Esophagus squamous epithelium (tissue), 5 donors: Measurements from ENCODE around the gene MROH2B. TPM values are rescaled to one million over a fixed set of nuclear protein-coding genes. Genes with fewer than 3 reads are reported as not detected.
A peak's percentile ranks its signal among the peaks of the same experiment; 100 is the strongest.

Source experiments
- DNase-seq: peaks from one replicate; lab custom pipeline; 2025; lab: John Stamatoyannopoulos, UW
- H3K27ac ChIP-seq, 4 donors: fragments of 200-600 bp; sonication (generic); one replicate each; pipeline ENCODE4 v1.5.1; 2016 to 2019; ENCODE audit warnings: mild to moderate bottlenecking in 1 of 4
- H3K27me3 ChIP-seq, 4 donors: fragments of 200-600 bp; sonication (generic); 1 replicate in 3 of 4; 2 replicates in 1 of 4; pipeline versions ENCODE4 v1.5.1 to v1.6.0; 2017 to 2021; ENCODE audit warnings: antibody characterized with exemption in 1 of 4
- H3K36me3 ChIP-seq, 3 donors: fragments of 200-600 bp; sonication (generic); one replicate each; pipeline ENCODE4 v1.5.1; 2016 to 2019
- H3K4me1 ChIP-seq, 3 donors: fragments of 200-600 bp; sonication (generic); one replicate each; pipeline ENCODE4 v1.5.1; 2017 to 2019
- H3K4me3 ChIP-seq, 4 donors: fragments of 200-600 bp; sonication (generic); 1 replicate in 3 of 4; 2 replicates in 1 of 4; pipeline ENCODE4 v1.5.1; 2016 to 2019; ENCODE audit warnings: mild to moderate bottlenecking in 2 of 4, moderate library complexity in 1 of 4
- H3K9me3 ChIP-seq, 3 donors: fragments of 200-600 bp; sonication (generic); one replicate each; pipeline ENCODE4 v1.5.1; 2016 to 2019
- CTCF ChIP-seq, 6 experiments: fragments of 450-650 bp in 4 of 6; fragments of 200-600 bp in 2 of 6; sonication (generic) in 2 of 6; IDR thresholded peaks; one replicate each; pipeline ENCODE4 v1.5.1; 2016 to 2019; ENCODE audit warnings: antibody characterized with exemption in 6 of 6, mild to moderate bottlenecking in 4 of 6, moderate library complexity in 4 of 6
- POLR2A ChIP-seq, 4 donors: fragments of 450-650 bp; IDR thresholded peaks; one replicate each; pipeline ENCODE4 v1.6.1; 2017; ENCODE audit warnings: antibody characterized with exemption in 4 of 4, mild to moderate bottlenecking in 4 of 4, moderate library complexity in 3 of 4
- WGBS, 2 donors: methylation state at CpG; one replicate each; pipeline ENCODE4 v1.1.5; 2018; 5-methylcytosine and 5-hydroxymethylcytosine counted together
- intact Hi-C: fragments of 100-400 bp; cut with DNase I; formaldehyde crosslinking; loops from one replicate; pipeline ENCODE4 v1.15.0; 2022
- total RNA-seq, 4 donors: library from RNA; depleted of rRNA; stranded (reverse); fragments of >200 nt; gene quantifications; one replicate each; pipeline ENCODE4 v1.1.0, GENCODE V29; 2016
- donor health status: DM: yes; HTN: yes; CAD: no.

MROH2B gene
- total RNA-seq, 4 donors from 2014 or later, result not detected

GRCh38 chr5:40991168-40991980 lies 79.8 kb downstream of the MROH2B start:
- no peaks in the 10 kb centered on the region for H3K36me3 ChIP-seq
- no peak for DNase-seq
- intact Hi-C loops, result no loop called here
- WGBS, 2 donors, result 3 to 43% methylated on average over 2 of the region's 2 CpGs
- H3K9me3 ChIP-seq, result no peaks in the 10 kb centered on the region
- peak overlapping the region in 3 of 4 donors; percentile 59 to 90 (median 80) for H3K27ac ChIP-seq
- no peaks in the 10 kb centered on the region for H3K27me3 ChIP-seq
- H3K4me1 ChIP-seq, result peaks cover 0 to 23% (median 12%) of the 10 kb centered on the region in 3 donors
- no peak overlapping the region for H3K4me3 ChIP-seq
- TF ChIP-seq CTCF (IDR thresholded peaks at IDR 0.05), result no peak
- no peak for TF ChIP-seq POLR2A (IDR thresholded peaks at IDR 0.05)

GRCh38 chr5:40988746-40989510 lies 82.2 kb downstream of the MROH2B start:
- Histone ChIP-seq H3K4me3 (no peak overlapping the region), H3K27me3 (no peaks in the 10 kb centered on the region), H3K4me1 (peaks cover 0 to 23% (median 12%) of the 10 kb centered on the region in 3 donors), H3K36me3 (no peaks in the 10 kb centered on the region), H3K9me3 (no peaks in the 10 kb centered on the region), H3K27ac (no peak overlapping the region)
- DNase-seq, result no peak
- TF ChIP-seq CTCF (IDR thresholded peaks at IDR 0.05), result no peak
- TF ChIP-seq POLR2A (IDR thresholded peaks at IDR 0.05), result no peak
- WGBS, 2 donors, result 70 to 77% methylated on average over 8 of the region's 8 CpGs
- intact Hi-C loops, result no loop called here

GRCh38 chr5:40987349-40987748 lies 83.8 kb downstream of the MROH2B start:
- Histone ChIP-seq H3K36me3 (no peaks in the 10 kb centered on the region), H3K4me3 (no peak overlapping the region), H3K9me3 (no peaks in the 10 kb centered on the region), H3K27me3 (no peaks in the 10 kb centered on the region), H3K4me1 (peaks cover 0 to 14% (median 6%) of the 10 kb centered on the region in 3 donors), H3K27ac (peak overlapping the region in 1 of 4 donors; percentile 26)
- intact Hi-C loops, result no loop called here
- TF ChIP-seq POLR2A (IDR thresholded peaks at IDR 0.05) (no peak), CTCF (IDR thresholded peaks at IDR 0.05) (no peak)
- DNase-seq, result no peak

GRCh38 chr5:40986666-40987065 lies 84.5 kb downstream of the MROH2B start:
- TF ChIP-seq CTCF (IDR thresholded peaks at IDR 0.05) (no peak), POLR2A (IDR thresholded peaks at IDR 0.05) (no peak)
- no peaks in the 10 kb centered on the region for H3K9me3 ChIP-seq
- no peak overlapping the region for H3K27ac ChIP-seq
- 69 to 78% methylated on average over 3 of the region's 3 CpGs for WGBS, 2 donors
- H3K4me1 ChIP-seq, result peaks cover 0 to 14% (median 4%) of the 10 kb centered on the region in 3 donors
- intact Hi-C loops, result no loop called here
- H3K27me3 ChIP-seq, result no peaks in the 10 kb centered on the region
- no peak overlapping the region for H3K4me3 ChIP-seq
- H3K36me3 ChIP-seq, result no peaks in the 10 kb centered on the region
- no peak for DNase-seq

GRCh38 chr5:40985501-40985900 lies 85.6 kb downstream of the MROH2B start:
- no peaks in the 10 kb centered on the region for H3K9me3 ChIP-seq
- TF ChIP-seq CTCF (IDR thresholded peaks at IDR 0.05) (no peak), POLR2A (IDR thresholded peaks at IDR 0.05) (no peak)
- no peaks in the 10 kb centered on the region for H3K27me3 ChIP-seq
- no peak overlapping the region for H3K27ac ChIP-seq
- no peak overlapping the region for H3K4me3 ChIP-seq
- no peaks in the 10 kb centered on the region for H3K36me3 ChIP-seq
- 39 to 59% methylated on average over 4 of the region's 4 CpGs for WGBS, 2 donors
- intact Hi-C loops, result no loop called here
- no peak for DNase-seq
- peaks cover 0 to 7% (median 4%) of the 10 kb centered on the region in 3 donors for H3K4me1 ChIP-seq
